ENCODE results near the gene B4GALT2. TPM values are rescaled to one million over a fixed set of nuclear protein-coding genes. Genes with fewer than 3 reads are reported as not detected.

B4GALT2 gene
- total RNA-seq, 1 experiment from 2014 or later, result 76.8 TPM

DNA sequence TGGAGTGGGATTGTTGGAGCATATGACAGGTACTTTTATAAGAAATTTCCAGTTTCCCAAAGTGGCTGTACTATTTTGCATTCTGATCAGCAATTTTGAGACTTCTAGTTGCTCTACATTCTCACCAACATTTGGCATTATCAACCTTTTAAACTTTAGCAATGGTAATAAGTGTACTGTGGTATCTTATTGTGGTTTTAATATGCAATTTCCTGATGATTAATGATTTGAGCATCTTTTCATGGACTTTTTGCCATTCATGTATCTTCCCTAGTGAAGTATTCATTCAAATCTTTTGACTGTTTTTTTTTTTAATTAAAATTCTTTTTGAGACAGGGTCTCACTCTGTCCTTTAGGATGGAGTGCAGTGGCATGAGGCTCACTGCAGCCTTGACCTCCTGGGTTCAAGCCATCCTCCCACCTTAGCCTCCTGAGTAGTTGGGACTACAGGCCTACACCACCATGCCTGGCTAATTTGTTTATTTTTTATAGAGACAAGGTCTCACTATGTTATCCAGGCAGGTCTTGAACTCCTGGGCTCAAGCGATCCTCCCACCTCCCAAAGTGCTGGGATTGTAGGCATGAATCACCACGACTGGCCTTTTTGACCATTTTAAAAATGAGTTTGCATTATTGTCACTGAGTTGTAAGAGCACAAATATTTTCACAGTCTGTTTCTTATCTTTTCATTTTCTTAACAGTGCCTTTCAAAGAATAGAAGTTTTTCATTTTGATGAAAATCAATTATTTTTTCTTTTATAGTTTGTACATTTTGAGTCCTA lies 60.1 kb downstream of the B4GALT2 start:
- H3K9me2 ChIP-seq (ENCODE audit: insufficient read depth), result no peaks in the 10 kb centered on the region
- no peak for DNase-seq (ENCODE audit: low read depth, low spot score)
- no peak overlapping the region for H3K27ac ChIP-seq (ENCODE audit: low read depth, low read length)
- H3K27me3 ChIP-seq (ENCODE audit: insufficient read depth, low read length), result no peaks in the 10 kb centered on the region
- ATAC-seq, result no peak
- no peaks in the 10 kb centered on the region for H3K36me3 ChIP-seq (ENCODE audit: control insufficient read depth in 1 of 2, insufficient read depth in 2 of 2, low read length in 2 of 2)
- no peak overlapping the region for H3K4me3 ChIP-seq (replicated peaks in 1 of 2; ENCODE audit: low read depth in 1 of 2, low read length in 2 of 2)
- H2AFZ ChIP-seq (ENCODE audit: low read depth, low read length, poor library complexity, severe bottlenecking), result no peak overlapping the region
- POLR2A ChIA-PET, result no interaction called here
- no peak for TF ChIP-seq FOSL1 (IDR thresholded peaks at IDR 0.05; ENCODE audit: low read depth)
- TF ChIP-seq, protein P1, sequence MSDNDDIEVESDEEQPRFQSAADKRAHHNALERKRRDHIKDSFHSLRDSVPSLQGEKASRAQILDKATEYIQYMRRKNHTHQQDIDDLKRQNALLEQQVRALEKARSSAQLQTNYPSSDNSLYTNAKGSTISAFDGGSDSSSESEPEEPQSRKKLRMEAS (IDR thresholded peaks at IDR 0.05), result no peak
- no peak for TF ChIP-seq SP1 (IDR thresholded peaks at IDR 0.05; ENCODE audit: low read depth)
- no peak for TF ChIP-seq EGR1 (IDR thresholded peaks at IDR 0.05; ENCODE audit: low read depth)
- no peak for TF ChIP-seq EZH2 (IDR thresholded peaks at IDR 0.05)
- TF ChIP-seq, protein P2, sequence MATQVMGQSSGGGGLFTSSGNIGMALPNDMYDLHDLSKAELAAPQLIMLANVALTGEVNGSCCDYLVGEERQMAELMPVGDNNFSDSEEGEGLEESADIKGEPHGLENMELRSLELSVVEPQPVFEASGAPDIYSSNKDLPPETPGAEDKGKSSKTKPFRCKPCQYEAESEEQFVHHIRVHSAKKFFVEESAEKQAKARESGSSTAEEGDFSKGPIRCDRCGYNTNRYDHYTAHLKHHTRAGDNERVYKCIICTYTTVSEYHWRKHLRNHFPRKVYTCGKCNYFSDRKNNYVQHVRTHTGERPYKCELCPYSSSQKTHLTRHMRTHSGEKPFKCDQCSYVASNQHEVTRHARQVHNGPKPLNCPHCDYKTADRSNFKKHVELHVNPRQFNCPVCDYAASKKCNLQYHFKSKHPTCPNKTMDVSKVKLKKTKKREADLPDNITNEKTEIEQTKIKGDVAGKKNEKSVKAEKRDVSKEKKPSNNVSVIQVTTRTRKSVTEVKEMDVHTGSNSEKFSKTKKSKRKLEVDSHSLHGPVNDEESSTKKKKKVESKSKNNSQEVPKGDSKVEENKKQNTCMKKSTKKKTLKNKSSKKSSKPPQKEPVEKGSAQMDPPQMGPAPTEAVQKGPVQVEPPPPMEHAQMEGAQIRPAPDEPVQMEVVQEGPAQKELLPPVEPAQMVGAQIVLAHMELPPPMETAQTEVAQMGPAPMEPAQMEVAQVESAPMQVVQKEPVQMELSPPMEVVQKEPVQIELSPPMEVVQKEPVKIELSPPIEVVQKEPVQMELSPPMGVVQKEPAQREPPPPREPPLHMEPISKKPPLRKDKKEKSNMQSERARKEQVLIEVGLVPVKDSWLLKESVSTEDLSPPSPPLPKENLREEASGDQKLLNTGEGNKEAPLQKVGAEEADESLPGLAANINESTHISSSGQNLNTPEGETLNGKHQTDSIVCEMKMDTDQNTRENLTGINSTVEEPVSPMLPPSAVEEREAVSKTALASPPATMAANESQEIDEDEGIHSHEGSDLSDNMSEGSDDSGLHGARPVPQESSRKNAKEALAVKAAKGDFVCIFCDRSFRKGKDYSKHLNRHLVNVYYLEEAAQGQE (IDR thresholded peaks at IDR 0.05; ENCODE audit: low read depth), result no peak
- TF ChIP-seq SRF (IDR thresholded peaks at IDR 0.05; ENCODE audit: low read depth), result no peak
- no peak for TF ChIP-seq ZFX (IDR thresholded peaks at IDR 0.05)
- TF ChIP-seq RAD21 (IDR thresholded peaks at IDR 0.05; ENCODE audit: low read depth), result no peak
- TF ChIP-seq CBX3 (IDR thresholded peaks at IDR 0.05; ENCODE audit: low read depth), result no peak
- TF ChIP-seq, protein P3, sequence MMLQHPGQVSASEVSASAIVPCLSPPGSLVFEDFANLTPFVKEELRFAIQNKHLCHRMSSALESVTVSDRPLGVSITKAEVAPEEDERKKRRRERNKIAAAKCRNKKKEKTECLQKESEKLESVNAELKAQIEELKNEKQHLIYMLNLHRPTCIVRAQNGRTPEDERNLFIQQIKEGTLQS (IDR thresholded peaks at IDR 0.05), result no peak
- no peak for TF ChIP-seq ELF1 (IDR thresholded peaks at IDR 0.05; ENCODE audit: borderline replicate concordance, low read depth)
- TF ChIP-seq EZH2phosphoT487 (IDR thresholded peaks at IDR 0.05; ENCODE audit: borderline replicate concordance), result no peak
- TF ChIP-seq CEBPB (IDR thresholded peaks at IDR 0.05; ENCODE audit: low read depth), result no peak
- CTCF ChIA-PET, result no interaction called here
- no TSS peak for BruUV-seq (replicated peaks)
- H3K9ac ChIP-seq (ENCODE audit: low read length), result no peak overlapping the region
- RAD21 ChIA-PET (ENCODE audit: low non-redundant PET in 1 of 2, low total read pairs in 2 of 2, uncharacterized antibody in 2 of 2, unreplicated experiment in 2 of 2), result no interaction called here
- no peak overlapping the region for H3K4me2 ChIP-seq (ENCODE audit: low read length)
- no peaks in the 10 kb centered on the region for H3K9me3 ChIP-seq (ENCODE audit: control insufficient read depth in 1 of 2, insufficient read depth in 1 of 2, low read depth in 1 of 2, low read length in 2 of 2)
- peaks cover 6 to 16% of the 10 kb centered on the region in 2 experiments; a peak in 3 of 4 replicates for H3K4me1 ChIP-seq (ENCODE audit: control insufficient read depth in 1 of 2, insufficient read depth in 2 of 2, low read length in 2 of 2)
- H3K79me2 ChIP-seq (ENCODE audit: insufficient read depth, low read length), result no peaks in the 10 kb centered on the region
- H4K20me1 ChIP-seq (ENCODE audit: insufficient read depth), result no peaks in the 10 kb centered on the region
- intact Hi-C loops (cut with micrococcal nuclease), result loop anchor here (10.0 kb wide), 1 partner anchor 814 kb away; no protein-coding TSS in a partner anchor

All from HCT116 (cell line).